ENCODE results near the gene NARS2.
"Not testable (repeated sequence)": the region's sequence is repeated elsewhere in the genome, so short reads cannot be mapped to it uniquely, and the experiment has no call there.

DNA sequence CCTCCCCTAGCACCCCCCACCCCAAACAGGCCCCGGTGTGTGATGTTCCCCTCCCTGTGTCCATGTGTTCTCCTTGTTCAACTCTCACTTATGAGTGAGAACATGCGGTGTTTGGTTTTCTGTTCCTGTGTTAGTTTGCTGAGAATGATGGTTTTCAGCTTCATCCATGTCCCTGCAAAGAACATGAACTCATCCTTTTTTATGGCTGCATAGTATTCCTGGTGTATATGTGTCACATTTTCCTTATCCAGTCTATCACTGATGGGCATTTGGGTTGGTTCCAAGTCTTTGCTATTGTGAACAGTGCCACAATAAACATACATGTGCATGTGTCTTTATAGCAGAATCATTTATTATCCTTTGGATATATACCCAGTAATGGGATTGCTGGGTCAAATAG, 22.9 kb upstream of the NARS2 start:
- not testable (repeated sequence) for TF ChIP-seq POLR2A, POLR2AphosphoS5 (IDR thresholded peaks at IDR 0.05; ENCODE audit: low read depth, low read length)

Data from GM12891 (cell line).